HepG2 (cell line): ENCODE data around the gene HPDL. TPM values are rescaled to one million over a fixed set of nuclear protein-coding genes. Genes with fewer than 3 reads are reported as not detected.

Experiments used
- DR1 ChIP-seq: sonication (generic); formaldehyde crosslinking; IDR thresholded peaks from 2 replicates; pipeline ENCODE4 v1.8.0; 2021; ENCODE audit warnings: mild to moderate bottlenecking, missing genetic modification reagents, inconsistent platforms
- ELK4 ChIP-seq: sonication (generic); formaldehyde crosslinking; IDR thresholded peaks from 2 replicates; pipeline ENCODE4 v1.9.0; 2021; ENCODE audit warnings: missing genetic modification reagents, borderline replicate concordance
- GPBP1L1 ChIP-seq: sonication (generic); formaldehyde crosslinking; IDR thresholded peaks from 2 replicates; pipeline ENCODE4 v1.5.0; 2020; ENCODE audit warnings: mild to moderate bottlenecking, missing genetic modification reagents
- HES4 ChIP-seq: sonication (generic); formaldehyde crosslinking; IDR thresholded peaks from 2 replicates; pipeline ENCODE4 v1.9.0; 2021; ENCODE audit warnings: mild to moderate bottlenecking, missing genetic modification reagents, borderline replicate concordance
- HOXA7 ChIP-seq: sonication (generic); formaldehyde crosslinking; IDR thresholded peaks from 2 replicates; pipeline ENCODE4 v1.8.1; 2022; ENCODE audit warnings: mild to moderate bottlenecking, missing genetic modification reagents, moderate library complexity
- KAT2B ChIP-seq: fragments of 150-350 bp; IDR thresholded peaks from 2 replicates; pipeline ENCODE4 v1.6.1; 2014; ENCODE audit warnings: low read depth, low read length, borderline replicate concordance
- KMT2A ChIP-seq: sonication (generic); formaldehyde crosslinking; IDR thresholded peaks from 2 replicates; pipeline ENCODE4 v1.4.0; 2020; ENCODE audit warnings: missing genetic modification reagents
- MAZ ChIP-seq, 2 experiments: sonication (generic) in 1 of 2; formaldehyde crosslinking in 1 of 2; IDR thresholded peaks; 2 replicates each; pipeline versions ENCODE4 v1.5.0 to v1.6.1; 2012 to 2020; ENCODE audit warnings: low read depth in 2 of 2, mild to moderate bottlenecking in 2 of 2, borderline replicate concordance in 1 of 2, improper control_type of control experiment in 1 of 2, low read length in 1 of 2, missing genetic modification reagents in 1 of 2, moderate library complexity in 1 of 2
- PBX2 ChIP-seq: IDR thresholded peaks from 2 replicates; pipeline ENCODE4 v1.6.1; 2016; ENCODE audit warnings: control low read depth
- SALL2 ChIP-seq: sonication (generic); formaldehyde crosslinking; IDR thresholded peaks from 2 replicates; pipeline ENCODE4 v1.8.1; 2023; ENCODE audit warnings: mild to moderate bottlenecking, missing genetic modification reagents, inconsistent platforms
- SATB2 ChIP-seq: sonication (generic); formaldehyde crosslinking; IDR thresholded peaks from 2 replicates; pipeline ENCODE4 v1.5.0; 2020; ENCODE audit warnings: missing genetic modification reagents
- SNAI1 ChIP-seq: sonication (generic); formaldehyde crosslinking; IDR thresholded peaks from 2 replicates; pipeline ENCODE4 v1.5.0; 2020; ENCODE audit warnings: mild to moderate bottlenecking, missing genetic modification reagents, borderline replicate concordance
- ZBTB42 ChIP-seq: sonication (generic); formaldehyde crosslinking; IDR thresholded peaks from 2 replicates; pipeline ENCODE4 v1.5.0; 2020; ENCODE audit warnings: mild to moderate bottlenecking, missing genetic modification reagents
- ZFP37 ChIP-seq: sonication (generic); formaldehyde crosslinking; IDR thresholded peaks from 2 replicates; pipeline ENCODE4 v1.4.0; 2020; ENCODE audit warnings: missing genetic modification reagents, borderline replicate concordance
- ZNF224 ChIP-seq: sonication (generic); formaldehyde crosslinking; IDR thresholded peaks from 2 replicates; pipeline ENCODE4 v1.5.0; 2020; ENCODE audit warnings: mild to moderate bottlenecking, missing genetic modification reagents
- ZNF337 ChIP-seq: sonication (generic); formaldehyde crosslinking; IDR thresholded peaks from 2 replicates; pipeline ENCODE4 v1.5.1; 2020; ENCODE audit warnings: missing genetic modification reagents, low read depth, mild to moderate bottlenecking, borderline replicate concordance
- ZNF512B ChIP-seq: sonication (generic); formaldehyde crosslinking; IDR thresholded peaks from 2 replicates; pipeline ENCODE4 v1.5.1; 2020; ENCODE audit warnings: missing genetic modification reagents, mild to moderate bottlenecking, borderline replicate concordance
- ZNF562 ChIP-seq: sonication (generic); formaldehyde crosslinking; IDR thresholded peaks from 2 replicates; pipeline ENCODE4 v1.8.0; 2022; ENCODE audit warnings: missing genetic modification reagents, borderline replicate concordance
- ZXDC ChIP-seq: sonication (generic); formaldehyde crosslinking; IDR thresholded peaks from 2 replicates; pipeline ENCODE4 v1.5.0; 2020; ENCODE audit warnings: mild to moderate bottlenecking, missing genetic modification reagents
- polyA plus RNA-seq, 8 experiments: library from polyadenylated mRNA; depleted of rRNA in 3 of 8; stranded (reverse) in 7 of 8; unstranded in 1 of 8; fragments of >200 nt; fragmentation: Illumina TruSeq in 4 of 8; extraction: Trizol in 4 of 8; gene quantifications; 2 replicates each; pipeline versions ENCODE4 v1.2.1 to v1.2.3, GENCODE V29; 2011 to 2016; ENCODE audit warnings: low read depth in 4 of 8, missing spikeins in 1 of 8, mixed read lengths in 1 of 8; ENCODE audit not compliant: insufficient read depth in 1 of 8
- total RNA-seq, 5 experiments: library from RNA; depleted of rRNA; stranded (reverse); fragments of >200 nt; fragmentation: Illumina TruSeq; extraction: Trizol; gene quantifications; 2 replicates each; pipeline ENCODE4 v1.2.3, GENCODE V29; 2016; ENCODE audit warnings: low read depth in 1 of 5

Gene HPDL
- total and polyA plus RNA-seq, 2 of the 13 experiments (the other 11 are each of a cell fraction or from before 2014, with no cell fraction given) = not detected

- TF ChIP-seq PBX2 (no peak), ZNF337 (CRISPR knock-in tag) (peak; percentile 86; the same call in 1 of the 2 replicates), ZBTB42 (CRISPR knock-in tag) (peak; percentile 85), HES4 (CRISPR knock-in tag) (no peak), ZNF562 (no peak), ELK4 (CRISPR knock-in tag) (no peak), HOXA7 (no peak), ZNF224 (CRISPR knock-in tag) (peak; percentile 94; the same call in 1 of the 2 replicates), SATB2 (CRISPR knock-in tag) (no peak), ZNF512B (peak; percentile 90; the same call in 1 of the 2 replicates), ZXDC (CRISPR knock-in tag) (no peak), SNAI1 (CRISPR knock-in tag) (0 out of 2 replicates have a peak, but pooled peaks have one; percentile 10), DR1 (CRISPR knock-in tag) (peak; percentile 92), SALL2 (CRISPR knock-in tag) (peak; percentile 34), MAZ (IDR thresholded peaks at IDR 0.05; ENCODE audit: borderline replicate concordance, low read depth, low read length) (no peak), MAZ (CRISPR knock-in tag; IDR thresholded peaks at IDR 0.05; ENCODE audit: low read depth) (peak; percentile 90), KMT2A (peak; percentile 82), ZFP37 (CRISPR knock-in tag) (no peak), KAT2B (no peak), GPBP1L1 (no peak)
These were observed 13.3 kb downstream of the HPDL start, which contains the start of the genes MUTYH and TOE1 (continued) for GRCh38 chr1:45339789-45340558.
